ENCODE data around the gene KLHL42. TPM values are rescaled to one million over a fixed set of nuclear protein-coding genes. Genes with fewer than 3 reads are reported as not detected.

Gene KLHL42
- total and polyA plus RNA-seq, 9 of the 15 experiments (the other 6 are each of a cell fraction or from before 2014, with no cell fraction given), result 1.5 to 11.8 (median 9.6) TPM

DNA sequence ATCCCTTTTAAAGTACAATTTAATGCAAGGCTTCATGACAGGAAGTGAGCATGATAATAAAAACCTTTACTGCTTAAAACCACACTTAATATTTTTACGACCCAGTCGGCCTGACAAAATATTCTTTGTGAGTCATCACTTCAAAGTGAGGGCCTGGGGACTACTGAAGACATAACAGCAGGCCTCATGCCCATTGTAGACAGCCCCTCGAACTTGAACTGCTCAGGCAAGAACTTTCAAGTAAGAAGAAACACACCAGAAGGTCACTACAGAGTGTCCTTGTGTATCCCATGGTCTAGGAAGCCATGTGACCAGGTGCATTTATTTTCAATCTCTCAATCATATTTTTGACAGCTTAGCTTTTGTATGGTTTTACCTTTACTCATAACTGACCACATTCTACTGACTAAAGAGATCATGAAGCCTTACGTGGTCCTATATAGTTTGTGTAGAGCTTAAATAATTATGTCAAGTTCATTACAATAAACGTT, 61.4 kb downstream of the KLHL42 start (continued):
- TF ChIP-seq PBX2 (CRISPR knock-in tag; IDR thresholded peaks at IDR 0.05; ENCODE audit: low read depth), result no peak
- peak; percentile 40; the same call in 1 of the 2 replicates for TF ChIP-seq PBX2 (tag; conservative IDR thresholded peaks at IDR 0.05; ENCODE audit: low read depth)
- 0 out of 2 replicates have a peak, but pooled peaks have one; percentile 27 for TF ChIP-seq RAD51 (IDR thresholded peaks at IDR 0.05; ENCODE audit: borderline replicate concordance, low read depth)
- no peak for TF ChIP-seq MYBL2 (IDR thresholded peaks at IDR 0.05; ENCODE audit: low read depth)
- TF ChIP-seq MYBL2 (CRISPR knock-in tag; IDR thresholded peaks at IDR 0.05; ENCODE audit: borderline replicate concordance), result no peak
- no peak for TF ChIP-seq FOXJ2 (tag; IDR thresholded peaks at IDR 0.05)
- peak; percentile 55 for TF ChIP-seq ATF3 (IDR thresholded peaks at IDR 0.05)
- TF ChIP-seq ATF3 (CRISPR knock-in tag; conservative IDR thresholded peaks at IDR 0.05), result no peak
- 0 out of 2 replicates have a peak, but pooled peaks have one; percentile 4 for TF ChIP-seq JUND (IDR thresholded peaks at IDR 0.05; ENCODE audit: borderline replicate concordance, low read depth, low read length)
- TF ChIP-seq JUND (tag; IDR thresholded peaks at IDR 0.05; ENCODE audit: borderline replicate concordance, low read depth, low read length), result no peak
- TF ChIP-seq FOSL1 (tag; conservative IDR thresholded peaks at IDR 0.05), result 0 out of 2 replicates have a peak, but pooled peaks have one; percentile 36
- no peak for TF ChIP-seq HMGN3 (IDR thresholded peaks at IDR 0.05; ENCODE audit: borderline replicate concordance, extremely low read depth, insufficient read length, low read depth, low read length)
- TF ChIP-seq, protein P1, sequence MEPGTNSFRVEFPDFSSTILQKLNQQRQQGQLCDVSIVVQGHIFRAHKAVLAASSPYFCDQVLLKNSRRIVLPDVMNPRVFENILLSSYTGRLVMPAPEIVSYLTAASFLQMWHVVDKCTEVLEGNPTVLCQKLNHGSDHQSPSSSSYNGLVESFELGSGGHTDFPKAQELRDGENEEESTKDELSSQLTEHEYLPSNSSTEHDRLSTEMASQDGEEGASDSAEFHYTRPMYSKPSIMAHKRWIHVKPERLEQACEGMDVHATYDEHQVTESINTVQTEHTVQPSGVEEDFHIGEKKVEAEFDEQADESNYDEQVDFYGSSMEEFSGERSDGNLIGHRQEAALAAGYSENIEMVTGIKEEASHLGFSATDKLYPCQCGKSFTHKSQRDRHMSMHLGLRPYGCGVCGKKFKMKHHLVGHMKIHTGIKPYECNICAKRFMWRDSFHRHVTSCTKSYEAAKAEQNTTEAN (CRISPR knock-in tag; IDR thresholded peaks at IDR 0.05), result no peak
- TF ChIP-seq HLTF (IDR thresholded peaks at IDR 0.05), result no peak
- TF ChIP-seq ZNF239 (CRISPR knock-in tag; IDR thresholded peaks at IDR 0.05), result no peak
- no peak for TF ChIP-seq CBX5 (IDR thresholded peaks at IDR 0.05; ENCODE audit: borderline replicate concordance, low read depth)
- TF ChIP-seq SRSF1 (IDR thresholded peaks at IDR 0.05; ENCODE audit: low read depth, low read length), result no peak
- TF ChIP-seq ZNF592 (IDR thresholded peaks at IDR 0.05), result peak; percentile 52; the same call in 1 of the 2 replicates
- TF ChIP-seq ZNF445 (CRISPR knock-in tag; IDR thresholded peaks at IDR 0.05; ENCODE audit: low read depth), result no peak
- TF ChIP-seq NR3C1 (CRISPR knock-in tag; IDR thresholded peaks at IDR 0.05), result no peak
- TF ChIP-seq CHD2 (IDR thresholded peaks at IDR 0.05; ENCODE audit: low read depth, low read length), result no peak

All from K562 (cell line).